GM18858 (cell line): Measurements from ENCODE around the gene MGAT3.

ENCODE experiments used
- ATAC-seq: cut with Tn5 transposase; IDR thresholded peaks from one replicate; pipeline ENCODE4 v1.9.1; 2021; ENCODE audit not compliant: unreplicated experiment

MGAT3 gene

GRCh38 chr22:39428597-39429071 lies 28.2 kb upstream of the MGAT3 start:
- no peak for ATAC-seq

- ATAC-seq = no peak
These were observed 27.6 kb upstream of the MGAT3 start for GRCh38 chr22:39429186-39429585.

GRCh38 chr22:39429916-39430575 lies 26.8 kb upstream of the MGAT3 start:
- no peak for ATAC-seq

GRCh38 chr22:39430576-39431150 lies 26.1 kb upstream of the MGAT3 start:
- no peak for ATAC-seq

GRCh38 chr22:39431216-39431801 lies 25.5 kb upstream of the MGAT3 start:
- ATAC-seq = no peak

- ATAC-seq = no peak
These were observed 25.0 kb upstream of the MGAT3 start for GRCh38 chr22:39431821-39432251.

GRCh38 chr22:39432361-39432811 lies 24.4 kb upstream of the MGAT3 start:
- ATAC-seq = no peak

GRCh38 chr22:39433476-39434242 lies 23.2 kb upstream of the MGAT3 start:
- no peak for ATAC-seq

GRCh38 chr22:39434243-39434653 lies 22.6 kb upstream of the MGAT3 start:
- no peak for ATAC-seq

- no peak for ATAC-seq
These were observed 22.1 kb upstream of the MGAT3 start for GRCh38 chr22:39434721-39435120.

- ATAC-seq = no peak
These were observed 21.2 kb upstream of the MGAT3 start for GRCh38 chr22:39435616-39436015.

GRCh38 chr22:39437791-39438704 lies 18.8 kb upstream of the MGAT3 start:
- ATAC-seq = no peak

- ATAC-seq = no peak
These were observed 17.6 kb upstream of the MGAT3 start for GRCh38 chr22:39439170-39439569.

GRCh38 chr22:39443398-39443797 lies 13.4 kb upstream of the MGAT3 start:
- ATAC-seq = no peak

- ATAC-seq = no peak
These were observed 12.5 kb upstream of the MGAT3 start for GRCh38 chr22:39444247-39444800.

GRCh38 chr22:39444937-39445465 lies 11.8 kb upstream of the MGAT3 start:
- ATAC-seq = no peak

GRCh38 chr22:39445678-39446077 lies 11.1 kb upstream of the MGAT3 start:
- ATAC-seq = no peak

GRCh38 chr22:39446239-39446721 lies 10.5 kb upstream of the MGAT3 start:
- no peak for ATAC-seq

- no peak for ATAC-seq
These were observed 8.4 kb upstream of the MGAT3 start for GRCh38 chr22:39448205-39449054.
